Bronchial epithelial cell (primary cell): ENCODE data around the gene MYO1B. TPM values are rescaled to one million over a fixed set of nuclear protein-coding genes. Genes with fewer than 3 reads are reported as not detected.

Experiments used
- DNase-seq: peaks from one replicate; pipeline ENCODE4 v3.0.0-alpha.2; 2010; ENCODE audit warnings: low read depth
- FAIRE-seq: peaks from 2 replicates; lab custom pipeline; 2011; peaks lifted over from hg19 to GRCh38; lab: Jason Lieb, UNC
- H3K27me3 ChIP-seq: 2 replicates; pipeline ENCODE4 v1.5.1; 2011; ENCODE audit warnings: low read length; ENCODE audit not compliant: control insufficient read depth, insufficient read depth
- H3K36me3 ChIP-seq: 2 replicates; pipeline ENCODE4 v1.5.1; 2011; ENCODE audit warnings: low read length; ENCODE audit not compliant: control insufficient read depth, insufficient read depth
- H3K4me3 ChIP-seq: 2 replicates; pipeline ENCODE4 v1.5.1; 2011; ENCODE audit warnings: mild to moderate bottlenecking, low read depth, low read length, control low read depth
- CTCF ChIP-seq: IDR thresholded peaks from 2 replicates; pipeline ENCODE4 v1.5.1; 2011; ENCODE audit warnings: mild to moderate bottlenecking, moderate library complexity, low read length, control low read depth, inconsistent platforms; ENCODE audit not compliant: insufficient read depth, severe bottlenecking
- total RNA-seq: library from RNA; depleted of rRNA; stranded (reverse); fragments of >200 nt; gene quantifications from 2 replicates; pipeline ENCODE4 v1.2.1, GENCODE V29; 2014

The MYO1B gene
- total RNA-seq, 1 donor from 2014 or later = 247 TPM

DNA sequence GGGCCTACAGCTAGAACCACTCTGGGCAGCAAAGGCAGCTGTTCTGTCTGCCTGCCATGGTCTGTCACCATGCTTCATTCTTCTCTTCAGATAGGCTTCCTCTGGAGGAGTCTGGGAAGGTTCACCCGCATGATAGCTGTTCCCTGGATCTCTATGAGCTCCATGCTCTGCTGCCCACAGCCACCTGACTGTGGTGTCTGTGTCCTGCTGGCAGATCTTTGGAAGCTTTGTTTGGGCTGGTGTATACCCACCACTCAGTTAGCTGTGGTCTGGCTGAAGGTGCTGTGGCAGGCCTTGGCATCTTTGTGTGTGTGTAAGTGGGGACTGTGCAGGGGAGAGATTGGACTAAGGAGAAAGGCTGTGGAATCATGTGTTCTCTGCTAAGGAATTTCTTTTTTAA lies 23.4 kb downstream of the MYO1B start:
- DNase-seq (no peak), FAIRE-seq (no peak)
- H3K36me3 ChIP-seq = peaks cover 1% of the 10 kb centered on the region
- no peaks in the 10 kb centered on the region for H3K27me3 ChIP-seq
- no peak for TF ChIP-seq CTCF
- H3K4me3 ChIP-seq = no peak overlapping the region

- DNase-seq (no peak), FAIRE-seq (no peak)
- no peak for TF ChIP-seq CTCF
- Histone ChIP-seq H3K4me3 (no peak overlapping the region), H3K27me3 (no peaks in the 10 kb centered on the region), H3K36me3 (peaks cover 1% of the 10 kb centered on the region)
Measured at GRCh38 chr2:191270306-191271161, 25.3 kb downstream of the MYO1B start.

DNA sequence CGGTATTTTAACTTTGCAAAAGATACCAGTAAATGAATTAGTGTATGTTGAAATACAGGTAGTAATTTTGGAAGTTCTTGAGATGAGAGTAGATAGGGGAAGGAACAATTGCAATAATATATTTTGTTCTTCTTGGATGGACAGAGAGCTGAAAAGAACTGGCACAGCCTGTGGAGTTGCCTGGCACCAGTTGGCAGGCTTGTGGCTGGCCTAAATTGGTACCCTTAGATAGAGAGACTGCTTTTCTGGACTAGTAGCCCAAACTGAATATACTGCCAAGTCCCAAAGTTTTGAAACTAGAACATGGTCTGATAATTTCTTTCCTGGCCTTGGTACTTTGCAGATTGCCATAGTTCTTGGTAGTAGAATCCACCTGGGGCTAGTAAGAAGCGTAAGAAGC lies 26.9 kb downstream of the MYO1B start:
- no peak for TF ChIP-seq CTCF
- H3K36me3 ChIP-seq = peaks cover 8% of the 10 kb centered on the region
- no peak overlapping the region for H3K4me3 ChIP-seq
- FAIRE-seq (no peak), DNase-seq (no peak)
- no peaks in the 10 kb centered on the region for H3K27me3 ChIP-seq

- H3K27me3 ChIP-seq = no peaks in the 10 kb centered on the region
- H3K4me3 ChIP-seq = no peak overlapping the region
- FAIRE-seq = no peak
- no peak for DNase-seq
- H3K36me3 ChIP-seq = peaks cover 12% of the 10 kb centered on the region
- no peak for TF ChIP-seq CTCF
Measured at GRCh38 chr2:191274413-191274815, 29.2 kb downstream of the MYO1B start.

DNA sequence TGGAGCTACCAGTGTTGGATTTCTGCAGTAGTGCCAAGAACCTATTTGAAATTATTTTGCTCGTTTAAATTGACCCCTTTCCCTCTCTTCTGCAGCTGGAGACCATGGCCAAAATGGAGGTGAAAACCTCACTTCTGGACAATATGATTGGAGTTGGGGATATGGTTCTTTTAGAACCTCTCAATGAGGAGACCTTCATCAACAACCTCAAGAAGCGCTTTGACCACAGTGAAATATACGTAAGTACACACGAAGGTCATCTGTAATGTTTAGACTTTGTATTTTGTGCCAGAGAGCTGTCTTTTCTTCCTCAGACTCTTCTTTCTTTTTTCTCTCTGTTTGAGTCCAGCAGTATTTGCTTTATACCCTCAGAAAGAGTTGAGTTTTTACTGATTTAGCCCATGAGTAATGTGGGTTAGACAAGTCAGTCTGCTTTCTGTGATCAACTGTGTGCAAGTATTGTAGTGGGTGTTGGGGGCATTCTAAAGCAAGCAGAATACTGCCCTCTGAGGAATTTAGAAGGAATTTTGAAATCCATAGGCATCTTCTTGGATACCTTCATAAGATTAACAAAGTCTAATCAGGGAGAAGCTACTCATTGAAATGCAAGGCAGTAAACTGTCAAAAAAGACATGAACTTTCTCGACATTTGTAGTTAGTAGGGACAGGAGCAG lies 31.7 kb downstream of the MYO1B start:
- FAIRE-seq (no peak), DNase-seq (no peak)
- Histone ChIP-seq H3K36me3 (peaks cover 17% of the 10 kb centered on the region), H3K27me3 (no peaks in the 10 kb centered on the region), H3K4me3 (no peak overlapping the region)
- no peak for TF ChIP-seq CTCF
